Dendritic cell treated with granulocyte-macrophage colony-stimulating factor and Interleukin-4, amounts not matched to agents 40 ng/mL and 50 ng/mL, for 4 days (primary cell): ENCODE results near the gene CNTNAP1.

Experiments
- H3K27ac Mint-ChIP-seq: one replicate; pipeline ENCODE4 v1.8.0; 2022; ENCODE audit warnings: mild to moderate bottlenecking, mixed read lengths
- H3K27me3 Mint-ChIP-seq: one replicate; pipeline ENCODE4 v1.8.0; 2022; ENCODE audit warnings: mild to moderate bottlenecking, mixed read lengths
- H3K36me3 Mint-ChIP-seq: one replicate; pipeline ENCODE4 v1.8.0; 2022; ENCODE audit warnings: low read depth, mixed read lengths
- H3K4me1 Mint-ChIP-seq: one replicate; pipeline ENCODE4 v1.8.0; 2022; ENCODE audit warnings: low read depth, mixed read lengths
- H3K4me3 Mint-ChIP-seq: one replicate; pipeline ENCODE4 v1.8.0; 2022; ENCODE audit warnings: mild to moderate bottlenecking, moderate library complexity, mixed read lengths
- H3K9me3 Mint-ChIP-seq: one replicate; pipeline ENCODE4 v1.8.0; 2022; ENCODE audit warnings: mixed read lengths
- intact Hi-C: fragments of 100-400 bp; cut with micrococcal nuclease; formaldehyde crosslinking; loops from one replicate; pipeline ENCODE4 v1.15.0; 2022

The CNTNAP1 gene

DNA sequence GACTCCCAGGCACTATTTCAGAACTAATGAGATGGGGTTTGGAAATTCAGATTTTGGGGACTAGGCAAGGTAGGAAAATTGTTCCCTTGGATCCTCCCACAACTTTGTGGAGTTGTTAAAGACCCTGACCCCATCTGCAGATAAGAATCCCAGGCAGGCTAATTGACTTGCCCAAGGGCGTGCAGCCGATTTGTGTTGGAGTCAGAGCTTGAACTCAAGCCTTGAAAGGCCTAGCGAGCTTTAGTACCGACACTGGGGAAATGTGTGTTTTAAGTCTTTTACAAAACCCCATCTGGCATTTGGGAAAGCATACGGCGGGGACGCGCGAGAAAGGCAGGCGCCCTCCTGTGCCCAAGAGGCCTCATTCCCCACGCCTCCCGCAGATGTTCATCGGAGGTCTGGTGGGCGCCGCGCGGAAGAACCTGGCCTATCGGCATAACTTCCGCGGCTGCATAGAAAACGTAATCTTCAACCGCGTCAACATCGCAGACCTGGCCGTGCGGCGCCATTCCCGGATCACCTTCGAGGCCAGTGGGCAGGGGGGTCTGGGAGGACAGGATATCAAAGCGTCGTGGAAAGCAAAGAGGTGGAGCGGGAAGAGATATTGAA is 4.3 kb downstream of the CNTNAP1 start:
- intact Hi-C loops = no loop called here
- no peaks in the 10 kb centered on the region for H3K36me3 Mint-ChIP-seq
- H3K27ac Mint-ChIP-seq = no peak overlapping the region
- H3K4me1 Mint-ChIP-seq = peaks cover 24% of the 10 kb centered on the region
- peaks cover 40% of the 10 kb centered on the region for H3K27me3 Mint-ChIP-seq
- no peaks in the 10 kb centered on the region for H3K9me3 Mint-ChIP-seq
- H3K4me3 Mint-ChIP-seq = no peak overlapping the region

GRCh38 chr17:42687707-42688320 is 5.5 kb downstream of the CNTNAP1 start:
- peak overlapping the region; percentile 35 for H3K27ac Mint-ChIP-seq
- H3K4me3 Mint-ChIP-seq = no peak overlapping the region
- peaks cover 12% of the 10 kb centered on the region for H3K4me1 Mint-ChIP-seq
- H3K9me3 Mint-ChIP-seq = no peaks in the 10 kb centered on the region
- H3K27me3 Mint-ChIP-seq = peaks cover 28% of the 10 kb centered on the region
- intact Hi-C loops = no loop called here
- no peaks in the 10 kb centered on the region for H3K36me3 Mint-ChIP-seq

- H3K36me3 Mint-ChIP-seq = peaks cover 2% of the 10 kb centered on the region
- H3K27me3 Mint-ChIP-seq = peaks cover 2% of the 10 kb centered on the region
- intact Hi-C loops = no loop called here
- H3K4me3 Mint-ChIP-seq = no peak overlapping the region
- no peaks in the 10 kb centered on the region for H3K4me1 Mint-ChIP-seq
- no peak overlapping the region for H3K27ac Mint-ChIP-seq
- no peaks in the 10 kb centered on the region for H3K9me3 Mint-ChIP-seq
Measured at GRCh38 chr17:42690596-42690995, 8.3 kb downstream of the CNTNAP1 start.

DNA sequence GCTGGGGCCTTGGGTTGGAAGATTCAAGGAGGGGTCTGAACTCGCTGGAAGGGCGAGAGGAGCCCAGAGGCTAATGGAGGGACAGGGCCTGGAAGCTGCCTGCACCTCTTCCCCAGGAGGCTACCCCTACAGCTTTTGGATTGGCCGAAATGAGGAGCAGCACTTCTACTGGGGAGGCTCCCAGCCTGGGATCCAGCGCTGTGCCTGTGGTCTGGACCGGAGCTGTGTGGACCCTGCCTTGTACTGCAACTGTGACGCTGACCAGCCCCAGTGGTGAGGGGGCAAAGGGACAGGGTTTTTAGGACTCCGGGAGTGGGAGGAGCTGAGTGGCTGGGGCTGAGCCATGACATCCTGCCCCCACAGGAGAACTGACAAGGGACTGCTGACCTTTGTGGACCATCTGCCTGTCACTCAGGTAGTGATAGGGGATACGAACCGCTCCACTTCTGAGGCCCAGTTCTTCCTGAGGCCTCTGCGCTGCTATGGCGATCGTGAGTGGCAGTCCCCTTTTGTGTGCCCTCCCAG is 8.8 kb downstream of the CNTNAP1 start:
- H3K9me3 Mint-ChIP-seq = no peaks in the 10 kb centered on the region
- peaks cover 6% of the 10 kb centered on the region for H3K36me3 Mint-ChIP-seq
- no peak overlapping the region for H3K27ac Mint-ChIP-seq
- no peaks in the 10 kb centered on the region for H3K4me1 Mint-ChIP-seq
- no peak overlapping the region for H3K4me3 Mint-ChIP-seq
- peaks cover 2% of the 10 kb centered on the region for H3K27me3 Mint-ChIP-seq
- intact Hi-C loops = no loop called here

GRCh38 chr17:42692489-42692888 is 10.2 kb downstream of the CNTNAP1 start:
- Mint-ChIP-seq H3K27ac (no peak overlapping the region), H3K36me3 (peaks cover 15% of the 10 kb centered on the region), H3K4me3 (no peak overlapping the region)

DNA sequence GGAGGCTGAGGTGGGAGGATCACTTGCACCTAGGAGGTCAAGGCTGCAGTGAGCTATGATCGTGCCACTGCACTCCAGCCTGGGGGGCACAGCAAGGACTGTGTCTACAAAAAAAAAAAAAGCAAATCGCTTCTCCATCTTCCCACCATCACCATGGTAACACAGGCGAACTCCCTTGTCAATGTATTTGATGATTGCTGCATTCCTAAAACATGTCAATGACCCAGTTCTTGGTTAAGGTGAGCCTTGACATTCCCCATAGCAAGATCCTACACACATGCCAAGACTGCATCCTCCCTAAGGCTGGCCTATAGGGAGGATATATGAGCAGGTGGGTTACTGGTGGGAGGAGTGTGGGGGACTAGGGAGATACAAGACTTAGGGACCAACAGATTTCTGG is 12.2 kb downstream of the CNTNAP1 start:
- intact Hi-C loops = no loop called here
- Mint-ChIP-seq H3K9me3 (no peaks in the 10 kb centered on the region), H3K4me1 (no peaks in the 10 kb centered on the region), H3K27me3 (peaks cover 2% of the 10 kb centered on the region), H3K4me3 (no peak overlapping the region), H3K36me3 (peaks cover 36% of the 10 kb centered on the region), H3K27ac (no peak overlapping the region)

More at GRCh38 chr17:42692489-42692888, 10.2 kb downstream of the CNTNAP1 start:
- H3K4me1 Mint-ChIP-seq = no peaks in the 10 kb centered on the region
- peaks cover 2% of the 10 kb centered on the region for H3K27me3 Mint-ChIP-seq
- intact Hi-C loops = no loop called here
- no peaks in the 10 kb centered on the region for H3K9me3 Mint-ChIP-seq

DNA sequence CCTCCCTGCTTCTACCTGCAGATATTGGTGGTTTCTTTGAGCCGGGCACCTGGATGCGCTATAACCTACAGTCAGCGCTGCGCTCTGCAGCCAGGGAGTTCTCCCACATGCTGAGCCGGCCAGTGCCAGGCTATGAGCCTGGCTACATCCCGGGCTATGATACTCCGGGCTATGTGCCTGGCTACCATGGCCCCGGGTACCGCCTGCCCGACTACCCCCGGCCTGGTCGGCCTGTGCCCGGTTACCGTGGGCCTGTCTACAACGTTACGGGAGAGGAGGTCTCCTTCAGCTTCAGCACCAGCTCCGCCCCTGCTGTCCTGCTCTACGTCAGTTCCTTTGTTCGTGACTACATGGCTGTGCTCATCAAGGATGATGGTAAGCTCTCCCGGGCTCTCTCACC is 13.2 kb downstream of the CNTNAP1 start:
- intact Hi-C loops = no loop called here
- Mint-ChIP-seq H3K36me3 (peaks cover 42% of the 10 kb centered on the region), H3K27me3 (peaks cover 2% of the 10 kb centered on the region), H3K9me3 (no peaks in the 10 kb centered on the region), H3K27ac (no peak overlapping the region), H3K4me3 (no peak overlapping the region), H3K4me1 (no peaks in the 10 kb centered on the region)

DNA sequence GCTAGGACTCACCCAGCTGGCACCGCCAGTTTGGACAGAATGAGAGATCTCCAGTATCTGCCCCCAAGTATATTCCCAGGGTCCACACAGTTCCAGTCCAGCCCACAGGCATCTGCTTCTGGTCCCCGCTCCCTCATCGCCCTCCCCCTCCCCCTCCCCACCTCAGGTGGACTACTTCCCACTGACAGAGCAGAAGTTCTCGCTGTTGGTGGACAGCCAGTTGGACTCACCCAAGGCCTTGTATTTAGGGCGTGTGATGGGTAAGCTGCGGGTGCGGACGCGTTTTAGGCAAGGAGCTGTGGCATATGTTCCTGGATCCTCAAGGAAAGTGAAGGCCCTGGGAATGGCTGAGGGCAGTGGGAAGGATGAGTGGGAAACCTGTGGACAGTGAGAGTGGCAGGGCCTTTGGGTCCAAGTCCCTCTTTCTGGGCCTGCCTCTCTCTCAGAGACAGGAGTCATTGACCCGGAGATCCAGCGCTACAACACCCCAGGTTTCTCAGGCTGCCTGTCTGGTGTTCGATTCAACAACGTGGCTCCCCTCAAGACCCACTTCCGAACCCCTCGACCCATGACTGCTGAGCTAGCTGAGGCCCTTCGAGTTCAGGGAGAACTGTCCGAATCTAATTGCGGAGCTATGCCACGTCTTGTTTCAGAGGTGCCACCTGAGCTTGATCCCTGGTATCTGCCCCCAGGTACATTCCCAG is 14.9 kb downstream of the CNTNAP1 start:
- peaks cover 59% of the 10 kb centered on the region for H3K36me3 Mint-ChIP-seq
- H3K27ac Mint-ChIP-seq = no peak overlapping the region
- H3K4me3 Mint-ChIP-seq = no peak overlapping the region
- intact Hi-C loops = no loop called here
- no peaks in the 10 kb centered on the region for H3K27me3 Mint-ChIP-seq
- no peaks in the 10 kb centered on the region for H3K9me3 Mint-ChIP-seq
- no peaks in the 10 kb centered on the region for H3K4me1 Mint-ChIP-seq

GRCh38 chr17:42698736-42699414 is 16.5 kb downstream of the CNTNAP1 start:
- H3K36me3 Mint-ChIP-seq = peaks cover 76% of the 10 kb centered on the region
- H3K9me3 Mint-ChIP-seq = no peaks in the 10 kb centered on the region
- H3K4me3 Mint-ChIP-seq = no peak overlapping the region
- intact Hi-C loops = no loop called here
- no peaks in the 10 kb centered on the region for H3K27me3 Mint-ChIP-seq
- no peak overlapping the region for H3K27ac Mint-ChIP-seq
- peaks cover 6% of the 10 kb centered on the region for H3K4me1 Mint-ChIP-seq

DNA sequence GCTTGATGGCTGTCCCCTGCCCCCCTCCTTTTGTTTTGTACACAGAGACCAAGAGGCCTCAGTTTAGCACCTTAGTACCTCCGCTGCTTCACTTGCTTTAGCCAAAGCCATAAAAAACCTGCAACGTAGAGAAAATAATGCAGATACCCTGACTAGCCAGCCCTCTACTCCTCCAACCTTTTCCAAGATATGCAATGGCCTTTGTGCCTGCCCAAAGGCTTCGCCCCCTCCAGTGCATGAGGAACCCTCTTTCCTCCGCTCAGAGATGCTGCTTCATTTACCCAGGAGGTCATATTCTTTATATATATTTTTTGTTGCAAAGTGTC is 17.0 kb downstream of the CNTNAP1 start:
- peaks cover 6% of the 10 kb centered on the region for H3K4me1 Mint-ChIP-seq
- H3K36me3 Mint-ChIP-seq = peaks cover 81% of the 10 kb centered on the region
- no peak overlapping the region for H3K27ac Mint-ChIP-seq
- H3K27me3 Mint-ChIP-seq = no peaks in the 10 kb centered on the region
- no peak overlapping the region for H3K4me3 Mint-ChIP-seq
- intact Hi-C loops = no loop called here
- H3K9me3 Mint-ChIP-seq = no peaks in the 10 kb centered on the region

GRCh38 chr17:42700586-42701289 is 18.4 kb downstream of the CNTNAP1 start:
- H3K9me3 Mint-ChIP-seq = no peaks in the 10 kb centered on the region
- intact Hi-C loops = loop anchor here (10.0 kb wide), 1 partner anchor 116 kb away; no protein-coding TSS in a partner anchor
- H3K36me3 Mint-ChIP-seq = peaks cover 91% of the 10 kb centered on the region
- H3K4me1 Mint-ChIP-seq = peaks cover 11% of the 10 kb centered on the region
- H3K4me3 Mint-ChIP-seq = no peak overlapping the region
- no peaks in the 10 kb centered on the region for H3K27me3 Mint-ChIP-seq
- no peak overlapping the region for H3K27ac Mint-ChIP-seq

DNA sequence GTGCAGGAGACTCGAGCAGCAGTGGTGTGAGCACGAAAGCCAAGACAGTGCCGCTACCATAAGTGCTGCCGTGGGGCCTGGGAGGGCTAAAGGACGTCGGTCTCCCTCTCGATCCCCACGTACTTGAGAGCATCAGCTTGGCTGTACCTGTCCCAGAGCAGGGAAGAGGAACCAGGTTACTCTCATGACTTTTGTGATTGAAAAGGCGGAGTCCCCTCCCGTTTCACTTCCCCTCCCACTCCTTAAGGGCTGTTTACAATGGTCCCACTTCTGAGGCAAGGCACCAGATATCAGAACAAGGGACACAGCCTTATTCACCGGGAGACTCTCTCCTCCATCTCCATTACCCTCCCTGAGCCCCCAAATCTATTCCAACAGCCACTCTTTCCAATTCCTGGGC is 20.1 kb downstream of the CNTNAP1 start:
- H3K27ac Mint-ChIP-seq = no peak overlapping the region
- peaks cover 11% of the 10 kb centered on the region for H3K4me1 Mint-ChIP-seq
- no peaks in the 10 kb centered on the region for H3K27me3 Mint-ChIP-seq
- intact Hi-C loops = loop anchor here (10.0 kb wide), 1 partner anchor 118 kb away; no protein-coding TSS in a partner anchor
- peaks cover 96% of the 10 kb centered on the region for H3K36me3 Mint-ChIP-seq
- no peaks in the 10 kb centered on the region for H3K9me3 Mint-ChIP-seq
- no peak overlapping the region for H3K4me3 Mint-ChIP-seq

DNA sequence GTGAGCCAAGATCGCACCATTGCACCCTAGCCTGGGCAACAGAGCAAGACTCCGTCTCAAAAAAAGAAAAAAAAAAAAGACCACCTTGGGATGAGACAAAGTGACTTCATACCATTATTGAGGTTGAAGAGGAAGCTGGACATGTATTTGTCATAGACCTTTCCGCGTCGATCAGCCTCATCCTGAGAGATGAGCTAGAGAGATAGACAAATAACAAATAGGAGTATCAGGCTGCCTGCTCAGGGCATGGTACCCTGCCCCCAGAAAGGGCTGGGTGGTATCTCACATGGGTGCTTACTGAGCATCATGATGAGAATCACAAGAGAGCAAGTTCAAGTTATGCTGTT is 22.1 kb downstream of the CNTNAP1 start:
- no peak overlapping the region for H3K4me3 Mint-ChIP-seq
- intact Hi-C loops = loop anchor here (10.0 kb wide), 1 partner anchor 120 kb away; no protein-coding TSS in a partner anchor
- H3K9me3 Mint-ChIP-seq = no peaks in the 10 kb centered on the region
- no peaks in the 10 kb centered on the region for H3K27me3 Mint-ChIP-seq
- H3K36me3 Mint-ChIP-seq = peaks cover 96% of the 10 kb centered on the region
- H3K4me1 Mint-ChIP-seq = peaks cover 11% of the 10 kb centered on the region
- no peak overlapping the region for H3K27ac Mint-ChIP-seq
